K562 (cell line): ENCODE measurements around the gene SHB. TPM values are rescaled to one million over a fixed set of nuclear protein-coding genes. Genes with fewer than 3 reads are reported as not detected.

Experiments used
- ATF3 ChIP-seq, 2 experiments: fragments of 450-650 bp in 1 of 2; sonication (generic) in 1 of 2; formaldehyde crosslinking in 1 of 2; IDR thresholded peaks in 1 of 2; conservative IDR thresholded peaks in 1 of 2; 2 replicates each; pipeline versions ENCODE4 v1.6.1 to v1.8.1; 2016 to 2023; ENCODE audit warnings: mild to moderate bottlenecking in 2 of 2, moderate library complexity in 2 of 2, inconsistent platforms in 1 of 2, missing genetic modification reagents in 1 of 2
- BRD9 ChIP-seq: fragments of 450-650 bp; IDR thresholded peaks from 2 replicates; pipeline ENCODE4 v1.6.1; 2018; ENCODE audit warnings: low read depth; ENCODE audit not compliant: partially characterized antibody
- CC2D1A ChIP-seq: fragments of 450-650 bp; IDR thresholded peaks from 2 replicates; pipeline ENCODE4 v1.6.1; 2017; ENCODE audit warnings: mild to moderate bottlenecking
- FOXM1 ChIP-seq, 2 experiments: fragments of 450-650 bp in 1 of 2; sonication (generic) in 1 of 2; formaldehyde crosslinking in 1 of 2; IDR thresholded peaks; 2 replicates each; pipeline versions ENCODE4 v1.6.1 to v1.9.0; 2017 to 2022; ENCODE audit warnings: low read depth in 2 of 2, mild to moderate bottlenecking in 2 of 2, missing genetic modification reagents in 1 of 2, moderate library complexity in 1 of 2
- FOXP1 ChIP-seq: sonication (generic); formaldehyde crosslinking; IDR thresholded peaks from 2 replicates; pipeline ENCODE4 v1.8.0; 2022; ENCODE audit warnings: mild to moderate bottlenecking, missing genetic modification reagents
- GMEB1 ChIP-seq: fragments of 250-450 bp; sonication (Bioruptor Pico); IDR thresholded peaks from 2 replicates; pipeline ENCODE4 v1.4.0; 2020; ENCODE audit warnings: mild to moderate bottlenecking
- JUND ChIP-seq, 2 experiments: IDR thresholded peaks; 2 replicates in 1 of 2; 3 replicates in 1 of 2; pipeline ENCODE4 v1.6.1; 2011; ENCODE audit warnings: borderline replicate concordance in 2 of 2, low read depth in 2 of 2, low read length in 2 of 2, improper control_type of control experiment in 1 of 2, missing biosample characterization in 1 of 2, missing genetic modification characterization in 1 of 2, missing genetic modification reagents in 1 of 2
- KAT8 ChIP-seq: fragments of 450-650 bp; IDR thresholded peaks from 2 replicates; pipeline ENCODE4 v1.6.1; 2016; ENCODE audit warnings: low read depth, mild to moderate bottlenecking
- LARP7 ChIP-seq: fragments of 450-650 bp; IDR thresholded peaks from 2 replicates; pipeline ENCODE4 v1.6.1; 2016
- MXD1 ChIP-seq: fragments of 250-450 bp; sonication (Bioruptor Pico); IDR thresholded peaks from 2 replicates; pipeline ENCODE4 v1.8.0; 2021; ENCODE audit warnings: borderline replicate concordance, mild to moderate bottlenecking, moderate library complexity; ENCODE audit not compliant: poor library complexity, severe bottlenecking
- PKNOX1 ChIP-seq: fragments of 450-650 bp; IDR thresholded peaks from 2 replicates; pipeline ENCODE4 v1.6.1; 2016
- POLR2B ChIP-seq: fragments of 450-650 bp; IDR thresholded peaks from 2 replicates; pipeline ENCODE4 v1.6.1; 2018; ENCODE audit warnings: low read depth; ENCODE audit not compliant: partially characterized antibody
- PTTG1 ChIP-seq: fragments of 450-650 bp; IDR thresholded peaks from 2 replicates; pipeline ENCODE4 v1.6.1; 2016; ENCODE audit warnings: low read depth, mild to moderate bottlenecking, missing genetic modification characterization, missing compliant biosample characterization
- SREBF1 ChIP-seq: fragments of 150-350 bp; IDR thresholded peaks from 2 replicates; pipeline ENCODE4 v1.6.1; 2014; ENCODE audit warnings: antibody characterized with exemption, low read depth, low read length, borderline replicate concordance
- UBTF ChIP-seq, 2 experiments: IDR thresholded peaks; 2 replicates each; pipeline ENCODE4 v1.6.1; 2012; ENCODE audit warnings: improper control_type of control experiment in 2 of 2, low read depth in 2 of 2, low read length in 2 of 2, borderline replicate concordance in 1 of 2
- ZBTB8A ChIP-seq: fragments of 450-650 bp; IDR thresholded peaks from 2 replicates; pipeline ENCODE4 v1.6.1; 2018; ENCODE audit warnings: mild to moderate bottlenecking, moderate library complexity; ENCODE audit not compliant: partially characterized antibody
- ZC3H4 ChIP-seq: sonication (generic); formaldehyde crosslinking; IDR thresholded peaks from 2 replicates; pipeline ENCODE4 v1.9.0; 2021; ENCODE audit warnings: missing genetic modification reagents, borderline replicate concordance
- ZNF511 ChIP-seq: sonication (generic); formaldehyde crosslinking; IDR thresholded peaks from 2 replicates; pipeline ENCODE4 v1.8.0; 2022; ENCODE audit warnings: mild to moderate bottlenecking, missing genetic modification reagents
- polyA plus RNA-seq, 8 experiments: library from polyadenylated mRNA; depleted of rRNA in 4 of 8; stranded (reverse) in 5 of 8; unstranded in 3 of 8; fragments of >200 nt; fragmentation: Nextera tagmentation in 2 of 8; fragmentation: Illumina TruSeq in 1 of 8; extraction: Ambion mirVana in 2 of 8; extraction: Trizol in 1 of 8; gene quantifications; 2 replicates each; pipeline versions ENCODE4 v1.2.1 to v1.2.3, GENCODE V29; 2011 to 2014; ENCODE audit warnings: inconsistent platforms in 1 of 8, missing spikeins in 1 of 8
- total RNA-seq, 7 experiments: library from RNA; depleted of rRNA in 6 of 7; stranded (reverse); fragments of >200 nt in 6 of 7; fragmentation: Illumina TruSeq in 2 of 7; extraction: Trizol in 2 of 7; gene quantifications; 2 replicates each; pipeline versions ENCODE4 v1.2.1 to v1.2.3, GENCODE V29; 2011 to 2021; ENCODE audit warnings: low replicate concordance in 1 of 7

The SHB gene
- total and polyA plus RNA-seq, 9 of the 15 experiments (the other 6 are each of a cell fraction or from before 2014, with no cell fraction given), result 0.78 to 16.0 (median 5.3) TPM

GRCh38 chr9:38039090-38039906 lies 29.7 kb downstream of the SHB start (continued):
- TF ChIP-seq CC2D1A, result no peak
- TF ChIP-seq FOXM1 (IDR thresholded peaks at IDR 0.05; ENCODE audit: low read depth), result no peak
- no peak for TF ChIP-seq FOXM1 (CRISPR knock-in tag; IDR thresholded peaks at IDR 0.05; ENCODE audit: low read depth)
- TF ChIP-seq PKNOX1, result peak; percentile 71; the same call in 1 of the 2 replicates
- TF ChIP-seq UBTF (IDR thresholded peaks at IDR 0.05; ENCODE audit: borderline replicate concordance in 1 of 2, low read depth in 2 of 2, low read length in 2 of 2), result no peak
- no peak for TF ChIP-seq ZBTB8A
- no peak for TF ChIP-seq ATF3 (IDR thresholded peaks at IDR 0.05)
- TF ChIP-seq ATF3 (CRISPR knock-in tag; conservative IDR thresholded peaks at IDR 0.05), result no peak
- peak; percentile 45; the same call in 1 of the 2 replicates for TF ChIP-seq GMEB1 (CRISPR knock-in tag)
- no peak; the same call in 1 of the 2 replicates for TF ChIP-seq ZNF511 (CRISPR knock-in tag)
- no peak for TF ChIP-seq POLR2B
- no peak for TF ChIP-seq ZC3H4 (CRISPR knock-in tag)
- no peak for TF ChIP-seq SREBF1
- TF ChIP-seq PTTG1 (tag), result no peak
- no peak for TF ChIP-seq MXD1 (CRISPR knock-in tag)
- TF ChIP-seq LARP7, result no peak
- TF ChIP-seq BRD9, result no peak
- TF ChIP-seq KAT8, result no peak
- peak; percentile 2; the same call in 1 of the 2 replicates for TF ChIP-seq JUND (IDR thresholded peaks at IDR 0.05; ENCODE audit: borderline replicate concordance, low read depth, low read length)
- peak; percentile 49; the same call in 2 of the 3 replicates for TF ChIP-seq JUND (tag; IDR thresholded peaks at IDR 0.05; ENCODE audit: borderline replicate concordance, low read depth, low read length)
- no peak for TF ChIP-seq FOXP1
